K562 (cell line): ENCODE results near the gene DCPS. TPM values are rescaled to one million over a fixed set of nuclear protein-coding genes. Genes with fewer than 3 reads are reported as not detected.

ENCODE experiments used
- CREBBP ChIP-seq: IDR thresholded peaks from one replicate; pipeline ENCODE4 v1.6.1; 2012; ENCODE audit warnings: low read depth, mild to moderate bottlenecking, control low read depth, inconsistent platforms, low read length
- GTF2A2 ChIP-seq: IDR thresholded peaks from 2 replicates; pipeline ENCODE4 v1.6.1; 2016; ENCODE audit warnings: mild to moderate bottlenecking, missing genetic modification characterization, missing compliant biosample characterization
- PYGO2 ChIP-seq: fragments of 450-650 bp; IDR thresholded peaks from 2 replicates; pipeline ENCODE4 v1.6.1; 2016; ENCODE audit warnings: mild to moderate bottlenecking, missing genetic modification characterization, moderate library complexity, missing compliant biosample characterization
- RBM22 ChIP-seq: fragments of 200-400 bp; formaldehyde crosslinking; IDR thresholded peaks from 2 replicates; pipeline ENCODE4 v1.6.1; 2018; ENCODE audit warnings: low read length, low read depth; ENCODE audit not compliant: poor library complexity, severe bottlenecking
- TEAD1 ChIP-seq, 2 experiments: fragments of 450-650 bp in 1 of 2; sonication (generic) in 1 of 2; formaldehyde crosslinking; IDR thresholded peaks; 2 replicates each; pipeline versions ENCODE4 v1.4.0 to v1.8.0; 2020 to 2022; ENCODE audit warnings: mild to moderate bottlenecking in 2 of 2, missing genetic modification reagents in 1 of 2
- YY1 ChIP-seq, 3 experiments: IDR thresholded peaks; 2 replicates each; pipeline ENCODE4 v1.6.1; 2011; ENCODE audit warnings: low read length in 2 of 3, mild to moderate bottlenecking in 2 of 3, moderate library complexity in 2 of 3, borderline replicate concordance in 1 of 3, control low read depth in 1 of 3, low read depth in 1 of 3; ENCODE audit not compliant: insufficient read depth in 3 of 3, insufficient replicate concordance in 2 of 3, control insufficient read depth in 1 of 3, insufficient read length in 1 of 3; ENCODE audit errors: extremely low read depth in 1 of 3
- polyA plus RNA-seq, 8 experiments: library from polyadenylated mRNA; depleted of rRNA in 4 of 8; stranded (reverse) in 5 of 8; unstranded in 3 of 8; fragments of >200 nt; fragmentation: Nextera tagmentation in 2 of 8; fragmentation: Illumina TruSeq in 1 of 8; extraction: Ambion mirVana in 2 of 8; extraction: Trizol in 1 of 8; gene quantifications; 2 replicates each; pipeline versions ENCODE4 v1.2.1 to v1.2.3, GENCODE V29; 2011 to 2014; ENCODE audit warnings: inconsistent platforms in 1 of 8, missing spikeins in 1 of 8
- total RNA-seq, 7 experiments: library from RNA; depleted of rRNA in 6 of 7; stranded (reverse); fragments of >200 nt in 6 of 7; fragmentation: Illumina TruSeq in 2 of 7; extraction: Trizol in 2 of 7; gene quantifications; 2 replicates each; pipeline versions ENCODE4 v1.2.1 to v1.2.3, GENCODE V29; 2011 to 2021; ENCODE audit warnings: low replicate concordance in 1 of 7
- TF ChIP-seq, protein P1 (sequence below): IDR thresholded peaks from 3 replicates; pipeline ENCODE4 v1.6.1; 2011; ENCODE audit warnings: borderline replicate concordance, mild to moderate bottlenecking, moderate library complexity; ENCODE audit not compliant: insufficient read length; ENCODE audit errors: extremely low read depth
- TF ChIP-seq, protein P2 (sequence below): IDR thresholded peaks from 2 replicates; pipeline ENCODE4 v1.6.1; 2016; ENCODE audit warnings: missing genetic modification characterization, missing compliant biosample characterization
- TF ChIP-seq, protein P3 (sequence below), 2 experiments: fragments of 450-650 bp; IDR thresholded peaks; 2 replicates each; pipeline ENCODE4 v1.6.1; 2018; ENCODE audit warnings: mild to moderate bottlenecking in 2 of 2, low read depth in 1 of 2; ENCODE audit not compliant: partially characterized antibody in 2 of 2
- TF ChIP-seq, protein P4 (sequence below): sonication (generic); formaldehyde crosslinking; IDR thresholded peaks from 2 replicates; pipeline ENCODE4 v1.4.0; 2020; ENCODE audit warnings: mild to moderate bottlenecking, missing genetic modification reagents
- TF ChIP-seq, protein P5 (sequence below), 2 experiments: fragments of 450-650 bp; conservative IDR thresholded peaks; 2 replicates each; pipeline ENCODE4 v1.6.1; 2017; ENCODE audit warnings: mild to moderate bottlenecking in 2 of 2, moderate library complexity in 2 of 2

DCPS gene
- total and polyA plus RNA-seq, 9 of the 15 experiments (the other 6 are each of a cell fraction or from before 2014, with no cell fraction given): 8.7 to 38.1 (median 17.9) TPM

DNA sequence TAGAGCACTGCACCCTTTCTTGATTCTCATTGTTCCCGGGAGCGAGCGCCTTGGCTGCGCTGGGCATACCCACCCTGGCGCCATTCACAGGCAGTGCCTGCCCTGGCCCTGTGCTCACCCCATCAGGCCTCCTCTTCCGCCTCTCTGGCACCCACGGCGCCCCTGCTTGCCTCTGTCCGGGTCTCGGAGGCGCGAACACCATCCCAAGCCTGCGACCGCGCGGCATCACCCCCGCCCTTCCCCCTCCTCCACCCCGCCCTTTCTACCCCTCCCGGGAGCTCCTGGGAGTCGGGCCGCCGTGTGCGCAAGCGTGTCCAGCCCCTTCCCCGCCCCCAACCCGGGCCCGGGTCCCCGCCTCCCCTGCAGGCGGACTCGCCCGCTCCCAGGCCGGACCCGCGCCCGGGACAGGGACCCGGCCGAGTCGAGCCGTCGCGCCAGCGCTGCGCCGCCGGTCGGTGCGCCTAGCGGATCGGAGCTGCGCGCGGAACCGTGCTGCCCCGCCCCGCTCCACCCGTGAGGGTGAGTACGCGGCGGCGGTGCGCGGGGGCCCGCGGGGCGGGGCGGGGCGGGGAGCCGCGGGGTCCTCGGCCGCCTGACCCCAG is 51.6 kb downstream of the DCPS start, which contains the start of gene ST3GAL4 (continued):
- TF ChIP-seq, protein P1, sequence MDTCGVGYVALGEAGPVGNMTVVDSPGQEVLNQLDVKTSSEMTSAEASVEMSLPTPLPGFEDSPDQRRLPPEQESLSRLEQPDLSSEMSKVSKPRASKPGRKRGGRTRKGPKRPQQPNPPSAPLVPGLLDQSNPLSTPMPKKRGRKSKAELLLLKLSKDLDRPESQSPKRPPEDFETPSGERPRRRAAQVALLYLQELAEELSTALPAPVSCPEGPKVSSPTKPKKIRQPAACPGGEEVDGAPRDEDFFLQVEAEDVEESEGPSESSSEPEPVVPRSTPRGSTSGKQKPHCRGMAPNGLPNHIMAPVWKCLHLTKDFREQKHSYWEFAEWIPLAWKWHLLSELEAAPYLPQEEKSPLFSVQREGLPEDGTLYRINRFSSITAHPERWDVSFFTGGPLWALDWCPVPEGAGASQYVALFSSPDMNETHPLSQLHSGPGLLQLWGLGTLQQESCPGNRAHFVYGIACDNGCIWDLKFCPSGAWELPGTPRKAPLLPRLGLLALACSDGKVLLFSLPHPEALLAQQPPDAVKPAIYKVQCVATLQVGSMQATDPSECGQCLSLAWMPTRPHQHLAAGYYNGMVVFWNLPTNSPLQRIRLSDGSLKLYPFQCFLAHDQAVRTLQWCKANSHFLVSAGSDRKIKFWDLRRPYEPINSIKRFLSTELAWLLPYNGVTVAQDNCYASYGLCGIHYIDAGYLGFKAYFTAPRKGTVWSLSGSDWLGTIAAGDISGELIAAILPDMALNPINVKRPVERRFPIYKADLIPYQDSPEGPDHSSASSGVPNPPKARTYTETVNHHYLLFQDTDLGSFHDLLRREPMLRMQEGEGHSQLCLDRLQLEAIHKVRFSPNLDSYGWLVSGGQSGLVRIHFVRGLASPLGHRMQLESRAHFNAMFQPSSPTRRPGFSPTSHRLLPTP: no peak
- TF ChIP-seq CREBBP (no peak), TEAD1 (CRISPR knock-in tag; IDR thresholded peaks at IDR 0.05) (no peak), GTF2A2 (tag) (no peak), PYGO2 (tag) (no peak), RBM22 (no peak), YY1 (IDR thresholded peaks at IDR 0.05; ENCODE audit: borderline replicate concordance in 1 of 3, control insufficient read depth in 1 of 3, extremely low read depth in 1 of 3, insufficient read depth in 3 of 3, insufficient read length in 1 of 3, insufficient replicate concordance in 2 of 3, low read depth in 1 of 3, low read length in 2 of 3) (peak in 2 of 3 experiments; percentile 45 to 62)
- TF ChIP-seq, protein P2, sequence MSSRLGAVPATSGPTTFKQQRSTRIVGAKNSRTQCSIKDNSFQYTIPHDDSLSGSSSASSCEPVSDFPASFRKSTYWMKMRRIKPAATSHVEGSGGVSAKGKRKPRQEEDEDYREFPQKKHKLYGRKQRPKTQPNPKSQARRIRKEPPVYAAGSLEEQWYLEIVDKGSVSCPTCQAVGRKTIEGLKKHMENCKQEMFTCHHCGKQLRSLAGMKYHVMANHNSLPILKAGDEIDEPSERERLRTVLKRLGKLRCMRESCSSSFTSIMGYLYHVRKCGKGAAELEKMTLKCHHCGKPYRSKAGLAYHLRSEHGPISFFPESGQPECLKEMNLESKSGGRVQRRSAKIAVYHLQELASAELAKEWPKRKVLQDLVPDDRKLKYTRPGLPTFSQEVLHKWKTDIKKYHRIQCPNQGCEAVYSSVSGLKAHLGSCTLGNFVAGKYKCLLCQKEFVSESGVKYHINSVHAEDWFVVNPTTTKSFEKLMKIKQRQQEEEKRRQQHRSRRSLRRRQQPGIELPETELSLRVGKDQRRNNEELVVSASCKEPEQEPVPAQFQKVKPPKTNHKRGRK (tag): no peak
- TF ChIP-seq, protein P3, sequence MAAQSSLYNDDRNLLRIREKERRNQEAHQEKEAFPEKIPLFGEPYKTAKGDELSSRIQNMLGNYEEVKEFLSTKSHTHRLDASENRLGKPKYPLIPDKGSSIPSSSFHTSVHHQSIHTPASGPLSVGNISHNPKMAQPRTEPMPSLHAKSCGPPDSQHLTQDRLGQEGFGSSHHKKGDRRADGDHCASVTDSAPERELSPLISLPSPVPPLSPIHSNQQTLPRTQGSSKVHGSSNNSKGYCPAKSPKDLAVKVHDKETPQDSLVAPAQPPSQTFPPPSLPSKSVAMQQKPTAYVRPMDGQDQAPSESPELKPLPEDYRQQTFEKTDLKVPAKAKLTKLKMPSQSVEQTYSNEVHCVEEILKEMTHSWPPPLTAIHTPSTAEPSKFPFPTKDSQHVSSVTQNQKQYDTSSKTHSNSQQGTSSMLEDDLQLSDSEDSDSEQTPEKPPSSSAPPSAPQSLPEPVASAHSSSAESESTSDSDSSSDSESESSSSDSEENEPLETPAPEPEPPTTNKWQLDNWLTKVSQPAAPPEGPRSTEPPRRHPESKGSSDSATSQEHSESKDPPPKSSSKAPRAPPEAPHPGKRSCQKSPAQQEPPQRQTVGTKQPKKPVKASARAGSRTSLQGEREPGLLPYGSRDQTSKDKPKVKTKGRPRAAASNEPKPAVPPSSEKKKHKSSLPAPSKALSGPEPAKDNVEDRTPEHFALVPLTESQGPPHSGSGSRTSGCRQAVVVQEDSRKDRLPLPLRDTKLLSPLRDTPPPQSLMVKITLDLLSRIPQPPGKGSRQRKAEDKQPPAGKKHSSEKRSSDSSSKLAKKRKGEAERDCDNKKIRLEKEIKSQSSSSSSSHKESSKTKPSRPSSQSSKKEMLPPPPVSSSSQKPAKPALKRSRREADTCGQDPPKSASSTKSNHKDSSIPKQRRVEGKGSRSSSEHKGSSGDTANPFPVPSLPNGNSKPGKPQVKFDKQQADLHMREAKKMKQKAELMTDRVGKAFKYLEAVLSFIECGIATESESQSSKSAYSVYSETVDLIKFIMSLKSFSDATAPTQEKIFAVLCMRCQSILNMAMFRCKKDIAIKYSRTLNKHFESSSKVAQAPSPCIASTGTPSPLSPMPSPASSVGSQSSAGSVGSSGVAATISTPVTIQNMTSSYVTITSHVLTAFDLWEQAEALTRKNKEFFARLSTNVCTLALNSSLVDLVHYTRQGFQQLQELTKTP (IDR thresholded peaks at IDR 0.05; ENCODE audit: low read depth in 1 of 2, partially characterized antibody in 2 of 2): no peak
- TF ChIP-seq, protein P4, sequence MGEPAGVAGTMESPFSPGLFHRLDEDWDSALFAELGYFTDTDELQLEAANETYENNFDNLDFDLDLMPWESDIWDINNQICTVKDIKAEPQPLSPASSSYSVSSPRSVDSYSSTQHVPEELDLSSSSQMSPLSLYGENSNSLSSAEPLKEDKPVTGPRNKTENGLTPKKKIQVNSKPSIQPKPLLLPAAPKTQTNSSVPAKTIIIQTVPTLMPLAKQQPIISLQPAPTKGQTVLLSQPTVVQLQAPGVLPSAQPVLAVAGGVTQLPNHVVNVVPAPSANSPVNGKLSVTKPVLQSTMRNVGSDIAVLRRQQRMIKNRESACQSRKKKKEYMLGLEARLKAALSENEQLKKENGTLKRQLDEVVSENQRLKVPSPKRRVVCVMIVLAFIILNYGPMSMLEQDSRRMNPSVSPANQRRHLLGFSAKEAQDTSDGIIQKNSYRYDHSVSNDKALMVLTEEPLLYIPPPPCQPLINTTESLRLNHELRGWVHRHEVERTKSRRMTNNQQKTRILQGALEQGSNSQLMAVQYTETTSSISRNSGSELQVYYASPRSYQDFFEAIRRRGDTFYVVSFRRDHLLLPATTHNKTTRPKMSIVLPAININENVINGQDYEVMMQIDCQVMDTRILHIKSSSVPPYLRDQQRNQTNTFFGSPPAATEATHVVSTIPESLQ: no peak
- TF ChIP-seq, protein P5, sequence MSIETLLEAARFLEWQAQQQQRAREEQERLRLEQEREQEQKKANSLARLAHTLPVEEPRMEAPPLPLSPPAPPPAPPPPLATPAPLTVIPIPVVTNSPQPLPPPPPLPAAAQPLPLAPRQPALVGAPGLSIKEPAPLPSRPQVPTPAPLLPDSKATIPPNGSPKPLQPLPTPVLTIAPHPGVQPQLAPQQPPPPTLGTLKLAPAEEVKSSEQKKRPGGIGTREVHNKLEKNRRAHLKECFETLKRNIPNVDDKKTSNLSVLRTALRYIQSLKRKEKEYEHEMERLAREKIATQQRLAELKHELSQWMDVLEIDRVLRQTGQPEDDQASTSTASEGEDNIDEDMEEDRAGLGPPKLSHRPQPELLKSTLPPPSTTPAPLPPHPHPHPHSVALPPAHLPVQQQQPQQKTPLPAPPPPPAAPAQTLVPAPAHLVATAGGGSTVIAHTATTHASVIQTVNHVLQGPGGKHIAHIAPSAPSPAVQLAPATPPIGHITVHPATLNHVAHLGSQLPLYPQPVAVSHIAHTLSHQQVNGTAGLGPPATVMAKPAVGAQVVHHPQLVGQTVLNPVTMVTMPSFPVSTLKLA (conservative IDR thresholded peaks at IDR 0.05): no peak
